GM11168 (cell line): Measurements from ENCODE around the gene OSM.

Experiments used
- in situ Hi-C: fragments of 300-500 bp; cut with MboI; formaldehyde crosslinking; loops from one replicate; pipeline ENCODE4 v1.12.0; 2022; ENCODE audit warnings: low sequenced_read_pairs; ENCODE audit not compliant: unreplicated experiment

Gene OSM

DNA sequence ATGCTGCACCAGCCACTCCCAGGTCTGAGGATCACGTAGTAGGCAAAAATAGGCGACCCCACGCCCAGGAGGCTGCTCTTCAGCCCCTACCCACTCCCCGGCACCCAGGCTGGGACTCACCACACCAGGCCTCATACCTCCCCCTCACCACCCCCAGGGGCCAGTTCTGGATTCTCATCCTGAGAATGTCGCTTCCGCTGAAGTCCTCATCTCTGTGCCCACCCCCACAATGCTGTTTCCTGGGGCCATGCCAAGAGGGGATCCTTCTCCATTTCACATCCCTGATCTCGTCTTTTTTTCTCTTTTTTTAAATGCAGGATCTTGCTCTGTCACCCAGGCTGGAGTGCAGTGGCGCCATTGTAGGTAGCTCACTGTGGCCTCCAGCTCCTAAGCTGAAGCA is 1.7 kb upstream of the OSM start:
- in situ Hi-C loops, result loop anchor here (10.0 kb wide), 1 partner anchor 164 kb away; no protein-coding TSS in a partner anchor

DNA sequence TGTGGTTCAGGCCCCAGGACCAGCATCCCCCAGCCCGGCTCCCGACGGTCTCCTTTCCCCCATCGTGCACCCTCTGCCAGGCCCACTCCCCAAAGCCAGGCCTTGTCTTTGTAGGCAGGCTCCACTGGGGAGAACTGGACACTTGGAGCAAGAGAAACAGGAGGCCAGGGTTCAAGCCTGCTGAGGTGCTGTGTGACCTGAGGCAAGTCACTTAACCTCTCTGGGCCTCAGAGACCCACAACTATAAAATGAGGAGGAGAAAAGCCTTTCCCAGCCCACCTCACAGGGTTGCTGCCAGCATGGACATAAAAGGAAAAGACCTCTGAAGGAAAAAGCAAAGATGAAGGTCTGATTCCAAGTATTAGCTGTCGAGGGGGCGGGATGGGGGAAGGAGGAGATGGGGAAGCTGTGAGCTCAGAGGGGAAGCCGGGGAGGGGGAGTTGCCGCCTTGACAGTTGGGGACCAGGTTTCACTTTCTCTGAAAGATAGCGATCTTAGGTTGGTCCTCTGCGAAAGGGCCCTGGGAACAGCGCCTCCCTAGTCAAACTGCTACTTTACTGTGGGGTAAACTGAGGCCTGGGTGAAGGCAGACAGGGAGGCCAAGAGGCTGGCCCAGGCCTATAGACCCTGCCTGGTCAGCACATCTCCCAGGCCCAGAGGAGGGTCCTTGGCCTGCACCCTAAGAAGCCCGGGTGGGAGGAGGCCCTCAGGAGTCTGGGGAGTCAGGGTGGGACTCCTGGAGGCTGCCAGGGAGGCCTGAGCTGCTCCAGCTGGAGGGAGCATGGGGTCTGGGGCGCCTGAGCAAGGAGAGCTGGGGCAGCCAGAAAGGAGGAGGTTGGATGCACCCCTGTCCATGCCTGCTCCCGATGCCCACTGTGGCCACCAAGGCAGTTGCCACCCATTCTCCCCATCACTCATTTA is 991 bp upstream of the OSM start:
- in situ Hi-C loops, result loop anchor here (10.0 kb wide), 1 partner anchor 163 kb away; no protein-coding TSS in a partner anchor

DNA sequence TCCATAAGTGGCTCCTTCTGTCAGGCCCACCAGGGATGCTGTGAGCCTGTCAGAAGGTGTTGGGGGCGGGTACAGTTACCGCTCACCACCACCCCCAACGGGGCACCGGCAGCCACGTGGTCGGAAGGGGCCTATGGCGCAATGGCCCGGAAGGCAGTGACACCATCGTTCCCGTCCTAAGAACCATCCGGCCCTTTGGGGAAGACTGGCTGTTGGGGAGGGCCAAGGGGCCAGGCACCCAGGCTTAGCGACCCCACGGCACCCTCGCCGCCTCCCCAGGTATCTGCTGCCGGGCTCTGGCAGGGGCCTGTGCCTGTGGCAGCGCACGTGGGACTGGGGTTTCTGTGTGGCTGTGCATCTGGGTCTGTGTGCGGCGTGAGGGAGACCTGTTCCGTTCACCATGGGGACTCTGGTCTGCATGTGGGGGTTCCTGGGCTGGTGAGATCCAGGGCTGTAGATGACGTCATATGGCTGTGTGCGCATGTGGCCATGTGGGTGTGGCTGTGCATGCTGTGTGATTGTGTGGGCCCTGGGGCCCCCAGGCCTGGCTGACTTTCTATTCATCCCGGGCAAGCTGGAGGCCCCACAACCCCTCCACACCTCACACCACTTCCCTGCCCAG is 717 bp downstream of the OSM start:
- in situ Hi-C loops, result loop anchor here (10.0 kb wide), 1 partner anchor 161 kb away; no protein-coding TSS in a partner anchor

DNA sequence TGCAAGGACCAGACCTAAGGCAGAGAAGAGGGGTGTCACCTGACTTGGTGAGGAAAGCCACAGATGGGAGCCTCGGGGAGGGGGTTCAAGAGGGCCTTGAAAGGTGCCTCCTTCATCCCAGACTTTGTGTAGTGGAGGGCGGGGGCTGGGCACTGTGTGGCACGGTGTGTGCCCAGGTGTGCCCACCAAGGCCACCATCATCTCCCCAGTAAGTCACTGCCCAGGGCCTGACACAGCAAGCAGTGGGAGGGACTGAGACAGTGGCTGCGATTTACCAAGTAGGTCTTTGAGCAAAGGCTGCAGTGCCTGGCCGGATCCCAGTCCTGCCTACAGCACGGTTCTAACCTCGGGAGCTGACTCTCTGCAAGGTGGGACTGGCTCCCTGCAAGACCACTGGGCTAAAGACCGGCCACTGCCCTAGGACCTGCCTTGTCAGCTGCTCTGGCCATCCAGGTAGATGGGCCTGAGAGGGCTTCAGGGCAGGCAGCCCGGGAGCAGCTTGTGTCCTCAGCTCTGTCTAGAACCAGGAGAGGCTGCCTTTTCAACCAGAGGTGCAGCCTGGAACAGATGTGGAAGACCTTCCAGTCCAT is 1.4 kb downstream of the OSM start:
- in situ Hi-C loops, result loop anchor here (10.0 kb wide), 1 partner anchor 160 kb away; no protein-coding TSS in a partner anchor

DNA sequence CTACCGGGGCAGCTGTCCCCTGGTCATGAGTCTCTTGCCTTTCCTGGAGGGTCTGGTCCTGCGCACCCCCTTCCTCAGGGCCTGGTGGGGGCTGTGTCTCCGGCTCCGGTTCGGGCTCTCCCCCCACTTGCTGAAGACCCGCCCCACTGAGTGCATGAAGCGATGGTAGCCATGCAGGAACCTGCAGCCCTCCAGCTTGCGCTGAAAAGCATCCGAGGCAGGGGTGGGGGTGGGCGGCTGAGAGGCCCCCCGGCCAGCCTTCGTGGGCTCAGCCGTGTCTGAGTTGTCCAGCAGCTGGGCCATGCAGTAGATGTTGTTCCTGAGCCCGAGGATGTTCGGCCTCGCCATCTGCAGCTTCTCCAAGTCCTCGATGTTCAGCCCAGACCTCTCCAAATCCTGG is 2.8 kb downstream of the OSM start:
- in situ Hi-C loops, result loop anchor here (10.0 kb wide), 1 partner anchor 159 kb away; no protein-coding TSS in a partner anchor

DNA sequence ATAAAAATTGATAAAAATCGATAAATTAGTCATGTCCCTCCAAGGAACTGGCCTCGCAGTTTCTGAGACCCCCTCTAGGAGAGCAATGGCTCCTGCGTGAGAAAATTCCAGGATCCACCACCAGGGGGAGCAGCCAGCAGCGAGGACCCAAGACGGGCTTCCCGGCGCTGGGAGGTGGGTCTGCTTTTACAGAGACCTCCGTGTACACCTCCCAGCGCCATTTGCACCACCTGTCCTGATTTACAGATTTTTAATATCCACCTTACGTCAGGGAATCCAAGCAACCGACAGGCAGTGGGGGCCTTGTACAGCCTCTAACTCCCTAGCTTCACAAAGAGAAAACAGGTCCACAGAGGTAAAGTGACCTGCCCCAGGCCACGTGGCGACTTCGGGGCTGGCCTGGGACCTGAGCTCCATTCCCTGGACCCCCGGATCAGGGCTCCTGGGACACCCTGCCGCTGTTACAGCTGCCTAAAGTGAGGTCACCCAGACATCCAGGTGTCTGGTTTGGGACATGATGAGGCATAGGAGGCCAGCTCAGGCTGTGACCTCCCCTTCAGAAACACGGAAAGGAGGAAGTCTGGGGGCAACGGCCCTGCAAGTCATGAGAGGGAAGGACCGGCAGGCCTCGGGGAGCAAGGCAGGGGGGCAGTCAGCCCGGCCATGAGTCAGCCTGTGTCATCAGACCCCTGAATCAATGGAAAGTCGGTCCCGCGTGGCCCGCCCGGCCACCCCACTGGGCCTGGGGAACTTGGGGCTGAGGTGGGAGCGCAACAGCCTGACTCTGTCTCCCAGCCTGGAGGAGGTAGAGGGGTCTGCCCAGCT is 3.5 kb downstream of the OSM start:
- in situ Hi-C loops, result loop anchor here (10.0 kb wide), 1 partner anchor 158 kb away; no protein-coding TSS in a partner anchor

DNA sequence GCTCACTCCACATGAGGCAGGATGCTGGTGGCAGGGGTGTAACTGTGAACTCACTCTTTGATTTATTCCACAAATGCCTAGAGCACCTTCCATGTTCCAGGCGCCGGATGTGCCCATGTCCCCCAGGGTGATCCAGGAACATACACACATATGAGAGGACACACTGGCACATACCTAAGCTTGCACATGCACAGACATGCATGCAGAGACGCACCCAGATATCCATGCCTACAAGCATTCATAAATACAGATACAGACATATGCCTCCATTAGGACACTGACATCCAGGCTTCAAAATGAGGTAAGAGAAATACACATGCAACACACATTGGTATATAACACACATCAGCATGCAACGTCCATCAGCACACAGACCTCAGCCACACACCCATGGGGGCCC is 4.5 kb downstream of the OSM start:
- in situ Hi-C loops, result loop anchor here (10.0 kb wide), 1 partner anchor 157 kb away; no protein-coding TSS in a partner anchor

DNA sequence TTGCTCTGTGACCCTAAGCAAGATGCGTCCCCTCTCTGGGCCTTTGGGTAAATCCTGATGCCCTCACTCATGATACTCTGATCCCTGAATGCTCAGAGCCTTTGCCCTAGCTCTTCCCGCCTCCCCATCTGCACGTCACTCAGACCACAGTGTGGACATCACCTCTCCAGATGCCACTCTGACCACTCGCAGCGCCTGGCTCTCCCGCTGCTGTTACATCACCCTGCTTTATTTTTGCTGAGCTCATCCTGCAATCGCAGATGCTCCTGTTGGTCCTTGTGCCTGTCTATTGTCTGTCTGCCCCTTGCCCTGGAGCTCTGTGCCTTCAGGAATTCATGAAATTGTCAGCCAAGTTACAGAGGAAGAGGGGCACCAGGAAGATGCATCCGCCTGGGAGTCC is 5.5 kb downstream of the OSM start:
- in situ Hi-C loops, result loop anchor here (10.0 kb wide), 1 partner anchor 156 kb away; no protein-coding TSS in a partner anchor

DNA sequence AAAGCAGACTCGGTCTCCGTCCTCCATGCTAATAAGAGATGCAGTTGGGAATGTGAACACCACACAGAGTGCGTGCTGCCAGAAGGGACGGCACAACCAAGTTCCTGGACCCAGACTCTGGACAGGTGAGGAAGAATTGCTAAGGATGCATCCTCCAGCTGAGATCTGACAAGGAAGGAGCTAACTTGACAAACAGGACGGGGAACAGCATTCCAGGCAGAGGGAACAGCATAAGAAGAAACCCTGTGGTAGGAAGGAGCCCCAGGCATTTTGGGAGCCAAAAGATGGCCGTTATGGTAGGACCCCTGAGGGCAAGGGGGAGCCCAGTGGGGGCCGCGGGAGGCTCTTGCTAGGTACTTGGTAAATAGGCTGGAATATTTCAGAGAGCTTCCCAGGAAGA is 6.0 kb downstream of the OSM start:
- in situ Hi-C loops, result loop anchor here (10.0 kb wide), 1 partner anchor 156 kb away; no protein-coding TSS in a partner anchor

DNA sequence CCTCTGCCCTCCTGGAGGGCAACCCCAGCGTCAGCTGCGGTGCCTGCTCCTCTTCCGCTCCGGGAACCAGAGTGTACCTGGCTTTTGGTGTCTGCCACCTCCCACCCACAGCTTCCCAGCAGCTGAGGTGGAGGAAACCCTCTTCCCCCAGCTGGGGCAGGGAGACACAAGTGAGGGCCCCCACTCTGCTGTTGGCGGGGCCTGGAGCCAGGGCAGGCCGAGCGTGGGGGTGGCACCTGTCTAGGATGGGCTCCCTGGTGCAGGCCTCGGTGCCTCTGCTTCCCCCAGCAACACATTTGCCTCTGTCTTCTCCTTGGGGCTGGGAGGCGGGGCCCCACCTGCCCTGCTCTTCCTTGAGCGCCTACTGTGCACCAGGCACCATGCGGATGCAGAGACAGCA is 6.4 kb downstream of the OSM start:
- in situ Hi-C loops, result loop anchor here (10.0 kb wide), 1 partner anchor 155 kb away; no protein-coding TSS in a partner anchor

DNA sequence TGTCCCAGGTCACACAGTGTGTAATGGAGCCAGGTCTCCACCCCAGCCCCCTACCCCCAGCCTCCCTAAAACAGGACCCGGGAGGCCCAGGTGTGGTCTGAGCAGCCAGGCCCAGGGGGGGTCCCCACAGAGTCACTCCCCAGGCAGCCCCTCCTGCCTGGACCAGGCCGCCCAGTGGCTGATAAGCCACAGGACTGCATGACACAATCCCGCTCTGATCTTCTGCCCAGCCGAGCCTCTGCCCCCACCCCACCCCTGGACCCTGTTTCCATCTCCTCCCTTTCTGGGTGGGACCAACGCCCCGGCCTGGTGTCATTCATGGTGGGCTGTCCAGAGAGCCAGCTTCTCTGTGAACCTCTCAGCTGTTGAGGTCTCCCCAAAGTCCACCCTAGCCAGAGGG is 12.3 kb downstream of the OSM start:
- in situ Hi-C loops, result no loop called here

DNA sequence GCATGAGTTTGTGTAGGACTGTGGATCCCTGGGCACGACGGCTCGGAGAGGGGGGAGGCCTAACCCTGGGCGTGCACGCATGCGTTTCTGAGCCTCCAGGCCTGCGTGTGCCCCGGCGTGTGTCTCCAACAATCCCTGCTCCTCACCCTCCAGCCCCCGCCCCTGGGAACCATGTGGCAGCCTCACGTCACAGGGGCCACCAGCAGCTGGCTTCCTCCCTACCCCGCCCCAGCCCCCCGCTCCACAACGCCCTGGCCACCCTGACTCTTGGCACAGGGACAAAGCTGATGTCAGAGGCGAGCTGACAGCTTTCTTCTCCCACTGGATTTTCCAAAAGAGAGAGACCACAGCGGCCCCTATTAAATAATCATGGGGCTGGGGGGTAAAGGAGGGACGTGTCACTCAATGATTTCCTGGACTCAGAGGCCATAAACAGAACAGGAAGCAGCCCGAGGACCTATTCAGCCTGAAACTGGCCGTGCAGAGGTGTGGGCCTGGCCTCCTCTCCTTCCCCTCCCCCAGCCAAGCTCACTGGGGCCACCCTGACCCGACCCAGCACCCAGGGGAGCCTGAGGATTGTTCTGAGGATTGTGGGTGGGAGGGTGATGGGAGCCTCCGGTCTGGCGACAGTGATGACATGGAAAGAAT is 13.3 kb downstream of the OSM start:
- in situ Hi-C loops, result no loop called here

DNA sequence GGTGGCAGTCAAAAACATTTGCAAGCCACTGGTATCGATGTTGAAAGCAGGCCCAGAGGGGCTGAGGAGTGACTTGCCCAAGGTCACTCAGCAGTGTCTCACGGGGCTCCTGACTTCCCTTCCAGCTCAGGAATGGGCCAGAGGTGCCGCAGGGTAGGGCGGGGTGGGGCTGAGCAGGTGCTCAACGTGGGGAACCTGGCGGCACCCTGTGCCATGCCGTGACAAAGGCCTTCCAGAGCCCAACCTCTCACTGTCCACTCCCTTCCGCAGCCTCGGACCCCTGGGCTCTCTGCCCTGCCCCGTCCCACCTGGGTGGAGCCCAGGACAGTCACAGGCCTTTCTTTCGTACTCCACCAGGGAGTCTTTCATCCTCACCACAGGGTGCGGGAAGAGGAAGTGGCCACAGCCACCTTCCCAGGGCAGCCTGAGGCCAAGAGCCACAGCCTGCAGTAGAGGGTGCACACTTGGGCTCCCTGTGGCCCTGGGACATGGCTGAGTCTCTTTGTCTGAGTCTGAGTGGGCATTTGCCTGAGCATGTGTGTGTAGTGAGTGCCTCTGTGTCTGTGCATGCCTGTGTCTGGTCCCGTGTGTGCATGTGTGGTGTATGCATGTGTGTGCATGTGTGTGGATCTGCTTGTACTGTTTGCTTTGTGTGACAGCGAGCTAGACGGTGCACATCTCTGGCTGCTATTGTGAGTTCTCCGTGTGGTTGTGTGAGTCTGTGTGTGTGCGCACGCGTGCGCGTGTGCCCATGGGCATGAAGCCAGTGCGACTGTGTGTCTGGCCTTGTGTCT is 14.0 kb downstream of the OSM start:
- in situ Hi-C loops, result no loop called here

DNA sequence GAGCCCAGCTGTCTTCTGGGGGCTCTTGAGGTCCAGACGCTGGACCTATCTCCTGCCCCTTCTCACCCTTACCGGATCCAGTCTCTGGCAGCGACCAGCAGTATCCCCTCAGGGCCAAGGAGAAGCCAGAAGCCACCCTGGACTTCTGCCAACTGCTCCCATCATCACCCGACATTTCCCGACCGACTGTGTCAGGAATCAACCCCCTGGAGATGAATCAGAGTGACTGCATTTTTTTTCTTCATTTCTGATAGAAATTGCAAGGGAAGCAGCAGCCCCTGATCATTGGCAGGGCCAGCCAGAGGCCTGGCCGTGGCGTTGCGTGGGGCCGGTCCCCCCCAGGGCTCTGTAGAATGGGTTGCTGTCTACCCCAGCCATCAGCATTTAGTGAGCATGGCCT is 14.9 kb downstream of the OSM start:
- in situ Hi-C loops, result no loop called here

DNA sequence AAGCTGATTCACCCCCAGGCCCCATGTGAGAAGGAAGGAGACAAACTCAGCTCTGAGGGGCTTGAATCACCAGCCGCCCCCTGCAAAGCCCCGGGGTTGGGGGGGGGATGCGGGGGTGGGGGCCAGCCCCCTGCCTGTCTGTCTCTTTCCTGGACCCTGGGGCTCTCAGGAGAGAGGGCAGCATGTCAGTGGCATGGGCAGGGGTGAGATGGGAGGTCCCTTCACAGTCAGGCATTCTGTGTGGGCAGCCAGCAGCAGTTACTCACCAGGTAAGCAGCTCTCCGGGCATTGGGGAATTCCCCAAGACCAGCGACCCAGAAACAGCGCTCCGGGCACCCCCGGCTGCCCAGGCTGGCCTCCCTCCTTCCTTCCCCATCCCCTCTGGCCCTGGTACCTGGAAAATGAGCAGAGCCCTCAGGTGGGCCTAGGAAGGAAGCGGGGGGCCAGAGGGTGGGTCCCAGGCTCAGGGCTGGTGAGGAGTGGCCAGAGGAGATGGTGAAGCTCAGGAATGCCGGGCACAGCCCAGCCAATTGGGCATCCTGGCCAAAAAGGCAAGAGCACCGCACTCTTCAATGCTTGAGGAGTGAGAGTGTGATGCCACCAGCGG is 15.9 kb downstream of the OSM start:
- in situ Hi-C loops, result no loop called here

DNA sequence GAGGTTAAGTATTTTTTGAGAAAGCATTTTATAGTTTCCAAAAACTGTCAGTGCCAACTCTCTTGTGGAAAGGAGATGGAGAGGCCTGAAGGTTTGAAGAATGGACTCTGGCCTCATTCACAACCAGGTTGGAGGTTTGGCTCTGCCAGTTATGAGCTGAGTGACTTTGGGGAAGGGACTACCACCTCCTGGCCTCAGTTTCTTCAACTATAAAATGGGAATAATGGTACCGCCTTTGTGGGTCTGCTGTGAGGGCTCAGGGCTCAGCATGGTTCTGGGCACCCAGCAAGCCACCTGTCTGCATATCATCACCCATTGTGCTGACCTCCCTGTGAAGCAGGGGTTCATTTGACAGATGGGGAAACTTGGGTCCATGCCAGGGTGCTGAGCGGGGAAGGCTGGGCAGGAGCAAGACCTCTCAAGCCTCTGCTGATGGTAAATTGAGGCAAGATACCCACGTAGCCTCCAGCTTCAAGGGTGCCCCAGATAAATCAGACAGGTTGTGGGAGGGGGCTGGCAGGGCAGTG is 16.5 kb downstream of the OSM start:
- in situ Hi-C loops, result no loop called here

DNA sequence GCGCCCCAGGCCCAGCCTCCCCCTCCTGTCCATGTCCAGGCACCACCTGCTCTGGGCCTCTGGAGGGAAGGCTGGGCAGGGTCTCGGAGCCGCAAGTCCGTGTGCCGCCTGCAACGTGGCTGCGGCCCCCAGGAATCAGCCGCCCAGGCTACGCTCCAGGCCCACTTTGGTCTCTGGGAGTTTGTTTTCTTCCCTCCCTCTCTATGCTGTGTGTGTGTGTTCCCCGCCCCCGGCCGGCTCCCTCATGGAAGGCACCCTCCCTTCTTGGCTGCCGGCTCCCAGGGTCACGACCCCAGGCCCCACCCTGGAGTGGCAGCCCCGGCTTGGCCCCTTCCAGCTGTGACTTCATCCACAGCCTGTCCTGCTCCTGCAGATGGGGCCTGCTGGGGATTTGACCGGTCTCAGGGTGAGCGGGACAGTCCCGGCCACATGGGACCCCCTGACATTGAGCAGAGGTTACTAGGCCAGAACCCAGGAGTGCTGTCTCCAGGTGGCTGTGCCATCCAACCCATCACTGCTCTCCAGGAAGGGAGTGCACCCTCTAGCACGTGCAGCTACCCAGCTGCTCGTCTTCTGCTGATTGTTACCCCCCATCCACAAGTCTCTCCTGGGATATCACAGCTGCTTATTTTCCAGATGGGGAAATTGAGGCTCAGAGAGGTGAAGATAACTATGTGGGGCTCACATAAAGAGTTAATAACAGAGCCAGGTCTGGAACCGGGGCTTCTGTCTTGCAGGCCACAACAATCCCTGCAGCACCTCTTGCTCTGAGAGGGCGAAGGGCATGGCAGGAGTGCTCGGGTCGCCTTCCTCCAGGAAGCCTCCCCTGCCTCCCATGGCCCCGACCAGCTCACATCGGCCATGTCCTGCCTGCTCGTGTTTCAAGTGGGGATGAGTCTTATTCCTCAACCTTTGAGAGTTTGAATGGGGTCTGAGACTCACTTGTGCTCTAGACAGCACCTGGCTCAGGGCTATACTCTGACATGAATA is 17.3 kb downstream of the OSM start:
- in situ Hi-C loops, result no loop called here
